Measurements from ENCODE around the gene SRSF7.
"Not testable (repeated sequence)": the region's sequence is repeated elsewhere in the genome, so short reads cannot be mapped to it uniquely, and the experiment has no call there.

SRSF7 gene

GRCh38 chr2:38731684-38732221 lies 19.4 kb downstream of the SRSF7 start:
- DNase-seq (ENCODE audit: low spot score) = no peak

- DNase-seq (ENCODE audit: low spot score) = no peak
Observed at GRCh38 chr2:38731090-38731489, 20.1 kb downstream of the SRSF7 start.

- no peak for DNase-seq (ENCODE audit: low spot score)
Observed at GRCh38 chr2:38728694-38729093, 22.5 kb downstream of the SRSF7 start.

- DNase-seq (ENCODE audit: low spot score) = no peak
Observed at GRCh38 chr2:38727661-38728060, 23.5 kb downstream of the SRSF7 start.

GRCh38 chr2:38723173-38723572 lies 28.0 kb downstream of the SRSF7 start:
- DNase-seq (ENCODE audit: low spot score) = no peak

DNA sequence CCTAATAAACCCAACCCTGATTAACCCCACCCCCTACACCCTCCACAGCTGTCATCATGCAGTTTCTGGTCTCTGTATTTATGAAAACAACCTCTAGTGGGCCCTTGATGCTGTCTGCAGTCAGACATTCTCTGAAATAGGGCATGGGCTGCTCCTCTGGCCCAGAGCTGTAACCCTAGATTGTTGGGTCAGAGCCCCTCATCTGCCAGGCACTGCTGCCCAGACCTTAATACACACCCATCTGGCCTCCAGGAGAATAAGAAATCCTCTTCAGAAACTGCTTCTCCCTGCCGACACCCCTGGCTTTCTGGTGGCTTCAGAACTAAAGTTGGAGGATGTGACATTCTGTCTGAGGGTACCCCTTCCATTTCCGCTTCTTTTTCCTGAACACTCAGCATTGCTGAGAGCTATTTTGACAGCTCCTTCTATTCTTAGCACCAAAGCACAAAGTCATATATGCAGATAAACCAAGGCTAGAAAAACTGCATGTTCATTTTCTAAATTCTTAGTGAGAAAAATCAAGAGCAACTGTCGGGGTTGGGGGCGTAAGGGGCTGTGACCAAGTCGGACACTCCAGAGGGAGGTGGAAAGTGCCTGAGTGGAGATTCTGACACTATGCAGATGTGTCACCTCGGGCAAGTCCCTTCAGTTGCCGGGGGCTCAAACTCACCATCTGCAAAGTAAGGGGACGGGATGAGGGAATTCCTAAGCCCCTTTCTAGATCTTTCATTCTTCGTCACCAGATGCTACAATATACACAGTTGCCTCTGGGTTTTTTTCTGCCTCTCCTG lies 28.7 kb downstream of the SRSF7 start:
- no peak for DNase-seq (ENCODE audit: low spot score)

GRCh38 chr2:38720613-38721241 lies 30.4 kb downstream of the SRSF7 start:
- DNase-seq (ENCODE audit: low spot score) = peak; percentile 100

DNA sequence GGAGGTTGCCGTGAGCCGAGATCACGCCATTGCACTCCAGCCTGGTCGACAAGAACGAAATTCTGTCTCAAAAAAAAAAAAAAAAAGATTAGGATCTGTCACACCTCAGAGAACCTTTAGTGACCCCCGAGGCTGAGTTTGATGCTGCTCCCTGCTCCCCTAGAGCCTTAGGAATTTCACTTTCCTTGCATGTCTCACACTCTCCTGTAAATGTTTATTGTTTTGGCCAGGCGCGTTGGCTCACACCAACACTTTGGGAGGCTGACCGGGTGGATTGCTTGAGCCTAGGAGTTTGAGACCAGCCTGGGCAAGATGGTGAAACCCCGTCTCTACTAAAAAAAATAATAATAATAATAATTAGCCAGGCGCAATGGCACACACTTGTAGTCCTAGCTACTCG lies 31.5 kb downstream of the SRSF7 start:
- DNase-seq (ENCODE audit: low spot score) = no peak

GRCh38 chr2:38718601-38719000 lies 32.6 kb downstream of the SRSF7 start:
- no peak for DNase-seq (ENCODE audit: low spot score)

GRCh38 chr2:38716185-38716584 lies 35.0 kb downstream of the SRSF7 start:
- DNase-seq (ENCODE audit: low spot score) = no peak

- not testable (repeated sequence) for DNase-seq (ENCODE audit: low spot score)
Observed at GRCh38 chr2:38714941-38715340, 36.2 kb downstream of the SRSF7 start.

DNA sequence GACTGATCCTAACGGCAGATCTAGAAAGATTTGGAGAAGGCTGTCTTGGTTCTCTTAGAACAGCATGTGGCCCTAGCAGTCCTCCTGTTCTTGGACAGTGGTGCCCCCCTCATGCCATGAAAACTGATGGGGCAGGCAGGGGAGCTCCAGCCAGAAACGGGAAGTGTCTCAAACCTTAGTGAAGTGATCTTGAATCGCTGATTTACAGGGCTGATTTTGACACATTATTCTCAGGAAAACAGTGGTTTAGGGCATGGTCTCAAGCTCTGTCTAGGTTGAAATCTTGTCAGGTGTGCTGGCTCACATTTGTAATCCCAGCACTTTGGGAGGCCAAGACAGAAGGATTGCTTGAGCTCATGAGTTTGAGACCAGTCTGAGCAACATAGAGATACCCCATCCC lies 37.8 kb downstream of the SRSF7 start:
- DNase-seq (ENCODE audit: low spot score) = no peak

DNA sequence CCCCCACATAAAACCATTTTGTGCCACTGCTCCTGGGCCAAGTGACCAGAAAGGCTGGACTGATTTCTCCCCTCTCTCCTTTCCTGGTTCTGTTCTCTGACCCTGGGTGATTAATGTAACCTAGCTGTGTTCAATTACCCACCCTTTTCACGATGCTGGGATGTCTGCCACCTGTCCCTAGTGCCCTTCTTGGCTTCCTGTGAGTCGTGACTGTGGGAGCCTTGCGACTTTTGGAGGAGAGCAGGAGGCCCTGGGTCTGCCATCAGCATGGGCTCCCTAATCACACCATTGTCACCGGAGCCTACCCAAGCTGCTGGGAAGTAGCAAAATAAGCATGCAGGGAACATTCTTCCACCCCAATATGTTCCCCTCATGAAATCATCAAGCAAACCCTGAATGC lies 38.3 kb downstream of the SRSF7 start:
- DNase-seq (ENCODE audit: low spot score) = no peak

DNA sequence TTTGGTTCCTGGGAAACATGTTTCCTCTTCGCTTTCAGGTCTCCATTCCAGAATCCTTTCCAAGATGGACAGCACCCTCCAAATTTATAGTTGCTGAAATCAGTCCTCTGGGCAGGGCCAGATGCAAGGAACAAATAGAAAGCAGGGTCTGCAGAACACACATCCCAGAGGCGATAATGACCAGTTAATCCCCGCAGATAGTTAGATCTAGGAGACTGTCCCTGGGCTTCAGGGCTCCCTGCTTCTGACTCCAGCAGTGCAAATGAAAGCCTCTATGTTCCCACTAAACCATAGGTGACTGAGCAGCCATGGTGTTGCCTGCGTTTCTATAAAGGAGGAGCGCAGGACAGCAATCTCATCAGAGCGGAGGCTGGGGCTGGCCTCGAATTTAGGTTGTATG lies 38.7 kb downstream of the SRSF7 start:
- DNase-seq (ENCODE audit: low spot score) = no peak

DNA sequence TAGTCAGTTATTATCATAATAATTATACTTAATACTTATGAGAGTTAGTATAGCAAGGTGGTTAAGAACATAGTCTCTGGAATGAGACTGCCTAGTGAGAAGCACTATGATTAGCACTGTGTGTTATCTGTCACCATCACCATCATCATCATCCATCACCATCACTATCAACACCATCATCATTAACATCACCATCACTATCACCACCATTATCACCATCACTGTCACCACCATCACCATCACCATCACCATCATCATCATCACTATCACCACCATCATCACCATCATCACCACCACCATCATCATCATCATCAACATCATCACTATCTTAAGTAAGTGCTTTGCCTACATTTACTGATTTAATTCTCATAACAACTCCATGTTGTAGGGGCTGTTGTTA lies 39.6 kb downstream of the SRSF7 start:
- no peak for DNase-seq (ENCODE audit: low spot score)

DNA sequence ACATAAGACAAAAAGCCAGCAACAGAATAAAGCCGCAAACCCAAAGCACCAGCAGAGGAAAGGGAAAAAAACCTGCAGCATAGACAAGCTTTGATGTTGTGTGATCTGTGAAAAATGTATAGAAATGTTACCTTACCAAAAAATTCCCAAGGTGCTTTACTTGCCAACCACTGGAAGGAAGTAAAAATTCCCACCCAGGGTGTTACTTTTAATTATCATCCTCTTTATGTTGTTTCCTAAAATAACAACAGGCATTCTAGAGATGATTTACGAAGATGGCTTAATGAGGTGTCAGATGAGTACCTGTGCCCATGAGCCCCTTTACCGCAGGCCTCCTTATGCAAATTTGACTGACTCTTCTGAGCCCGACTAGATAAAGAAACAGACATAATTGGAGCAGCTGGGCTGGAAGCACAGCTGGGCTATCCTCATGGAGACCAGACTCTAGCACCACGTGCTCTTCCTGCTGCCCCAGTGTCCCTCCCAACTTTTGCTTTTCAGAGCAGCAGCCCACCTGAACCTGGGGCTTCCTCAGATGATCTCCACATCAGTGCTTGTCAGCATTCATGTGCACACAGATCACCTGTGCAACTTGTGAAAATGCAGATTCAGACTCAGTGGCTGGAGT lies 41.5 kb downstream of the SRSF7 start:
- DNase-seq (ENCODE audit: low spot score) = no peak

- DNase-seq (ENCODE audit: low spot score) = no peak
Observed at GRCh38 chr2:38708900-38709566, 42.1 kb downstream of the SRSF7 start.

GRCh38 chr2:38708491-38708890 lies 42.7 kb downstream of the SRSF7 start:
- DNase-seq (ENCODE audit: low spot score) = not testable (repeated sequence)

- DNase-seq (ENCODE audit: low spot score) = no peak
Observed at GRCh38 chr2:38706846-38707345, 44.3 kb downstream of the SRSF7 start.

DNA sequence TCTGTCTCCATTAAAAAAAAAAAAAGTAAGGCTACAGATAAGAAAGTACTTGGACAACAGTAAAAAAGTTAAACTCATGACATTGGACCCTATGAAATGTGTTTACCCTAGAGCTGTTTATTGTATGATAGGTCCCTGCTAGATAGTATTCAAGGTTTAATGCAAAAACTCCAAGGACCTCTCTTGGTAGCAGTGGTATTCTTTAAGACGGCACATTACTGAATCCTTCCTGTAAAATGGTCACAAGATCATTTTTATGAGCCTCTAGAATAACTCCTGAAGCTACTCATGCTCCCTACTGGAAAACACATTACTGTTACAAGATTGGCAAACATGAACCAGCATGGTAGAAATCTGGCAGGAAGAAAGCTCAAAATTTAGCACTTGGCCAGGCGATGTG lies 46.5 kb downstream of the SRSF7 start:
- no peak for DNase-seq (ENCODE audit: low spot score)

DNA sequence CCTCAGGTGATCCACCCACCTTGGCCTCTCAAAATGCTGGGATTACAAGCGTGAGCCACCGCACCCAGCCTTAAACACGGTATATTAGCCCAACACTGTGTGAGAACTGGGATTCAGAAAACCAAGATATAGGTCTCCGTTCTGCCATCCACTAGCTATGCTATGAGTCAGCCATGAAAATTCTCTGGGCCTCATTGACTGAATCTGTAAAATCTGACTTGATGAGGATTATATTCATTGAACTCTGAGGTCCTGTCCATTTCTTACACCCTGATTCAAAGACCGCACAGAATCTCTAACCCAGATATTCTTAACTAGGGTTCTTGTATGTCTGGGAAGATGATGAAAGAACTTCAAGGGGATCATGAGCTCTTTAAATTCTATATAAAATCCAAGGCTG lies 47.8 kb downstream of the SRSF7 start:
- not testable (repeated sequence) for DNase-seq (ENCODE audit: low spot score)

DNA sequence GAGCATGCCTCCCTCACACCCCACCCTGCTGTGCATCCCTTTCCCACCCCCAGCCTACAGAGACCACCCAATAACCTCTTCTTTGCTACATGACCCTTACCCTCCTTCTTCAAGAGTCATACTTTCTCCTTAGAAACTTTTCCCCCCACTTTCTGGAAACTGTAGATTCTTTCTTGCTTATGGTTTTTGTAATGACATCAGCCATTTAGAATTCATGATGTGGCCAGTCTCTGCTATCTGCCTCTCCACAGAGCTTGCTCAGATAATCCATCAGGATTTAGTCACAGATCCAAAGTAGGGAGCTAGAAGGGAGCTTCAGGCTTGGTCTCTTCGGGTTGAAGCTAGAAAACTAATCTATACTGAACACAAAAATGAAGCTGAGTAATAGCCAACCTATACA lies 48.7 kb downstream of the SRSF7 start:
- DNase-seq (ENCODE audit: low spot score) = peak; percentile 73

Data from kidney tubule cell (primary cell).